ENCODE results near the gene TNS1. TPM values are rescaled to one million over a fixed set of nuclear protein-coding genes. Genes with fewer than 3 reads are reported as not detected.

TNS1 gene
- total RNA-seq, 2 donors from 2014 or later = 20.6 to 164 TPM

GRCh38 chr2:217929272-217929671 is 73.5 kb downstream of the TNS1 start:
- Histone ChIP-seq H3K9me3 (no peaks in the 10 kb centered on the region), H3K27me3 (no peaks in the 10 kb centered on the region), H3K9ac (ENCODE audit: low read depth in 2 of 2, low read length in 2 of 2) (peak overlapping the region in 1 of 2 donors; percentile 38), H3K27ac (peak overlapping the region; percentile 53), H3K36me3 (no peaks in the 10 kb centered on the region), H3K4me3 (no peak overlapping the region), H3K4me1 (no peaks in the 10 kb centered on the region)
- intact Hi-C loops (cut with DNase I) = no loop called here
- DNase-seq = no peak
- TF ChIP-seq CTCF (IDR thresholded peaks at IDR 0.05) = no peak

- intact Hi-C loops (cut with DNase I) = no loop called here
- no peaks in the 10 kb centered on the region for H3K36me3 ChIP-seq
- no peaks in the 10 kb centered on the region for H3K4me1 ChIP-seq
- H3K9ac ChIP-seq (ENCODE audit: low read depth in 2 of 2, low read length in 2 of 2) = peak overlapping the region; percentile 38 to 50
- no peak for TF ChIP-seq CTCF (IDR thresholded peaks at IDR 0.05)
- no peak for DNase-seq
- H3K27ac ChIP-seq = peak overlapping the region; percentile 53
- no peak overlapping the region for H3K4me3 ChIP-seq
- no peaks in the 10 kb centered on the region for H3K9me3 ChIP-seq
- no peaks in the 10 kb centered on the region for H3K27me3 ChIP-seq
Measured at GRCh38 chr2:217928324-217929181, 74.2 kb downstream of the TNS1 start.

GRCh38 chr2:217927601-217928323 is 75.0 kb downstream of the TNS1 start:
- Histone ChIP-seq H3K9me3 (no peaks in the 10 kb centered on the region), H3K9ac (ENCODE audit: low read depth in 2 of 2, low read length in 2 of 2) (peak overlapping the region in 1 of 2 donors; percentile 38), H3K4me1 (no peaks in the 10 kb centered on the region), H3K4me3 (no peak overlapping the region), H3K36me3 (no peaks in the 10 kb centered on the region), H3K27me3 (no peaks in the 10 kb centered on the region), H3K27ac (peak overlapping the region; percentile 53)
- TF ChIP-seq CTCF (IDR thresholded peaks at IDR 0.05) = no peak
- intact Hi-C loops (cut with DNase I) = no loop called here
- no peak for DNase-seq

GRCh38 chr2:217926801-217927200 is 76.0 kb downstream of the TNS1 start:
- H3K4me3 ChIP-seq = no peak overlapping the region
- H3K9ac ChIP-seq (ENCODE audit: low read depth in 2 of 2, low read length in 2 of 2) = peak overlapping the region in 1 of 2 donors; percentile 30
- H3K36me3 ChIP-seq = no peaks in the 10 kb centered on the region
- no peak for DNase-seq
- TF ChIP-seq CTCF (IDR thresholded peaks at IDR 0.05) = no peak
- H3K27me3 ChIP-seq = no peaks in the 10 kb centered on the region
- H3K27ac ChIP-seq = peak overlapping the region; percentile 41
- intact Hi-C loops (cut with DNase I) = no loop called here
- no peaks in the 10 kb centered on the region for H3K4me1 ChIP-seq
- H3K9me3 ChIP-seq = no peaks in the 10 kb centered on the region

GRCh38 chr2:217924346-217924901 is 78.4 kb downstream of the TNS1 start:
- Histone ChIP-seq H3K36me3 (no peaks in the 10 kb centered on the region), H3K9ac (ENCODE audit: low read depth in 2 of 2, low read length in 2 of 2) (no peak overlapping the region), H3K4me1 (peaks cover under 1% of the 10 kb centered on the region), H3K27ac (no peak overlapping the region), H3K4me3 (no peak overlapping the region), H3K27me3 (no peaks in the 10 kb centered on the region), H3K9me3 (no peaks in the 10 kb centered on the region)
- TF ChIP-seq CTCF (IDR thresholded peaks at IDR 0.05) = no peak
- DNase-seq = no peak
- intact Hi-C loops (cut with DNase I) = no loop called here

Measured in colonic mucosa (tissue), 4 donors.